HepG2 (cell line): Measurements from ENCODE around the gene UQCR11. TPM values are rescaled to one million over a fixed set of nuclear protein-coding genes. Genes with fewer than 3 reads are reported as not detected.

ENCODE experiments used
- ATAC-seq: fragments of 200-7000 bp; cut with Tn5 transposase; 3 replicates; pipeline ENCODE4 v1.9.1; 2020; ENCODE audit warnings: mild to moderate bottlenecking, moderate library complexity
- BruUV-seq: library from RNA; stranded (reverse); fragments of 400-500 nt; replicated peaks from 2 replicates; lab custom pipeline; 2021; lab: Mats Ljungman, UMichigan
- CTCF ChIA-PET: fragments of 300-600 bp; formaldehyde crosslinking; extraction: SDS; loops from one replicate; lab custom pipeline; 2021; ENCODE audit warnings: low total read pairs, inconsistent platforms, low intra/inter-chr PET ratio; lab: Yijun Ruan, JAX
- POLR2A ChIA-PET: fragments of 350-600 bp; sonication (Branson Sonifier 250); formaldehyde crosslinking; loops from one replicate; lab custom pipeline; 2020; ENCODE audit warnings: antibody characterized with exemption, inconsistent platforms; lab: Yijun Ruan, JAX
- DNase-seq: peaks from one replicate; pipeline ENCODE4 v3.0.0-alpha.2; 2015; ENCODE audit warnings: low spot score
- FAIRE-seq: peaks from 3 replicates; lab custom pipeline; 2011; peaks lifted over from hg19 to GRCh38; lab: Jason Lieb, UNC
- H2AFZ ChIP-seq: one replicate; pipeline ENCODE4 v1.6.1; 2011; ENCODE audit warnings: low read length, inconsistent platforms
- H3K27ac ChIP-seq: fragments of 300-600 bp; 3 replicates; pipeline ENCODE4 v1.8.0; 2011; ENCODE audit warnings: mixed run types, mild to moderate bottlenecking, mixed read lengths, low read length, inconsistent platforms; ENCODE audit not compliant: insufficient read depth; ENCODE audit errors: extremely low read length
- H3K27me3 ChIP-seq, 2 experiments: fragments of 200-600 bp in 1 of 2; 2 replicates in 1 of 2; 3 replicates in 1 of 2; pipeline versions ENCODE4 v1.6.0 to v1.8.0; 2011; ENCODE audit warnings: low read length in 2 of 2, mild to moderate bottlenecking in 2 of 2, moderate library complexity in 2 of 2, inconsistent platforms in 1 of 2; ENCODE audit not compliant: insufficient read depth in 2 of 2, control insufficient read depth in 1 of 2
- H3K36me3 ChIP-seq, 2 experiments: fragments of 200-600 bp in 1 of 2; replicated peaks in 1 of 2; 2 replicates in 1 of 2; 3 replicates in 1 of 2; pipeline versions ENCODE4 v1.5.1 to v1.8.0; 2011; ENCODE audit warnings: low read length in 2 of 2, inconsistent platforms in 1 of 2; ENCODE audit not compliant: insufficient read depth in 2 of 2, control insufficient read depth in 1 of 2
- H3K4me1 ChIP-seq: 2 replicates; pipeline ENCODE4 v1.5.1; 2012; ENCODE audit warnings: low read length, inconsistent platforms; ENCODE audit not compliant: insufficient read depth
- H3K4me2 ChIP-seq: 2 replicates; pipeline ENCODE4 v1.6.0; 2011; ENCODE audit warnings: low read depth, low read length, inconsistent platforms
- H3K4me3 ChIP-seq, 3 experiments: fragments of 200-600 bp in 1 of 3; sonication (generic), shearing (Covaris generic) in 1 of 3; replicated peaks in 1 of 3; 2 replicates each; pipeline ENCODE4 v1.5.1; 2011 to 2016; ENCODE audit warnings: low read length in 3 of 3, inconsistent platforms in 2 of 3, low read depth in 2 of 3, mild to moderate bottlenecking in 2 of 3, control low read depth in 1 of 3, mixed read lengths in 1 of 3; ENCODE audit not compliant: insufficient read depth in 1 of 3
- H3K79me2 ChIP-seq: one replicate; pipeline ENCODE4 v1.6.1; 2011; ENCODE audit warnings: low read length, inconsistent platforms; ENCODE audit not compliant: insufficient read depth
- H3K9ac ChIP-seq: 2 replicates; pipeline ENCODE4 v1.6.0; 2011; ENCODE audit warnings: mild to moderate bottlenecking, low read depth, low read length, inconsistent platforms; ENCODE audit not compliant: insufficient read depth
- H3K9me3 ChIP-seq: 2 replicates; pipeline ENCODE4 v1.5.1; 2012; ENCODE audit warnings: mild to moderate bottlenecking, low read length
- H4K20me1 ChIP-seq: 2 replicates; pipeline ENCODE4 v1.6.0; 2011; ENCODE audit warnings: inconsistent platforms, mild to moderate bottlenecking, low read length, moderate library complexity; ENCODE audit not compliant: insufficient read depth
- FOXA3 ChIP-seq: IDR thresholded peaks from 2 replicates; pipeline ENCODE4 v1.6.1; 2016; ENCODE audit warnings: missing genetic modification reagents, missing compliant biosample characterization
- IRF1 ChIP-seq: sonication (generic); formaldehyde crosslinking; IDR thresholded peaks from 2 replicates; pipeline ENCODE4 v1.4.0; 2020; ENCODE audit warnings: low read depth, mild to moderate bottlenecking, missing genetic modification reagents
- ZNF354B ChIP-seq: sonication (generic); formaldehyde crosslinking; IDR thresholded peaks from 2 replicates; pipeline ENCODE4 v1.8.0; 2022; ENCODE audit warnings: mild to moderate bottlenecking, missing genetic modification reagents
- ZNF879 ChIP-seq: sonication (generic); formaldehyde crosslinking; IDR thresholded peaks from 2 replicates; pipeline ENCODE4 v1.8.1; 2023; ENCODE audit warnings: missing genetic modification reagents
- WGBS: methylation state at CpG from one replicate; pipeline ENCODE4 v1.1.6; 2017; ENCODE audit warnings: low lambda C conversion rate; 5-methylcytosine and 5-hydroxymethylcytosine counted together
- in situ Hi-C: cut with HindIII; loops from 2 replicates; pipeline ENCODE4 v1.10.0; 2017; ENCODE audit warnings: low pct_unique_long_range_greater_than_20kb; ENCODE audit not compliant: extremely low pct_ligation_motif_present
- intact Hi-C: fragments of 100-400 bp; cut with micrococcal nuclease; formaldehyde crosslinking; loops from one replicate; pipeline ENCODE4 v1.10.0; 2022; ENCODE audit not compliant: unreplicated experiment
- polyA plus RNA-seq, 8 experiments: library from polyadenylated mRNA; depleted of rRNA in 3 of 8; stranded (reverse) in 7 of 8; unstranded in 1 of 8; fragments of >200 nt; fragmentation: Illumina TruSeq in 4 of 8; extraction: Trizol in 4 of 8; gene quantifications; 2 replicates each; pipeline versions ENCODE4 v1.2.1 to v1.2.3, GENCODE V29; 2011 to 2016; ENCODE audit warnings: low read depth in 4 of 8, missing spikeins in 1 of 8, mixed read lengths in 1 of 8; ENCODE audit not compliant: insufficient read depth in 1 of 8
- total RNA-seq, 5 experiments: library from RNA; depleted of rRNA; stranded (reverse); fragments of >200 nt; fragmentation: Illumina TruSeq; extraction: Trizol; gene quantifications; 2 replicates each; pipeline ENCODE4 v1.2.3, GENCODE V29; 2016; ENCODE audit warnings: low read depth in 1 of 5
- TF ChIP-seq, protein P1 (sequence below): sonication (generic); formaldehyde crosslinking; IDR thresholded peaks from 2 replicates; pipeline ENCODE4; 2020; ENCODE audit warnings: missing genetic modification reagents, mild to moderate bottlenecking, borderline replicate concordance

The UQCR11 gene
- total and polyA plus RNA-seq, 2 of the 13 experiments (the other 11 are each of a cell fraction or from before 2014, with no cell fraction given): 125 to 214 TPM

GRCh38 chr19:1630811-1631210 lies 25.5 kb upstream of the UQCR11 start (continued):
- TF ChIP-seq, protein P1, sequence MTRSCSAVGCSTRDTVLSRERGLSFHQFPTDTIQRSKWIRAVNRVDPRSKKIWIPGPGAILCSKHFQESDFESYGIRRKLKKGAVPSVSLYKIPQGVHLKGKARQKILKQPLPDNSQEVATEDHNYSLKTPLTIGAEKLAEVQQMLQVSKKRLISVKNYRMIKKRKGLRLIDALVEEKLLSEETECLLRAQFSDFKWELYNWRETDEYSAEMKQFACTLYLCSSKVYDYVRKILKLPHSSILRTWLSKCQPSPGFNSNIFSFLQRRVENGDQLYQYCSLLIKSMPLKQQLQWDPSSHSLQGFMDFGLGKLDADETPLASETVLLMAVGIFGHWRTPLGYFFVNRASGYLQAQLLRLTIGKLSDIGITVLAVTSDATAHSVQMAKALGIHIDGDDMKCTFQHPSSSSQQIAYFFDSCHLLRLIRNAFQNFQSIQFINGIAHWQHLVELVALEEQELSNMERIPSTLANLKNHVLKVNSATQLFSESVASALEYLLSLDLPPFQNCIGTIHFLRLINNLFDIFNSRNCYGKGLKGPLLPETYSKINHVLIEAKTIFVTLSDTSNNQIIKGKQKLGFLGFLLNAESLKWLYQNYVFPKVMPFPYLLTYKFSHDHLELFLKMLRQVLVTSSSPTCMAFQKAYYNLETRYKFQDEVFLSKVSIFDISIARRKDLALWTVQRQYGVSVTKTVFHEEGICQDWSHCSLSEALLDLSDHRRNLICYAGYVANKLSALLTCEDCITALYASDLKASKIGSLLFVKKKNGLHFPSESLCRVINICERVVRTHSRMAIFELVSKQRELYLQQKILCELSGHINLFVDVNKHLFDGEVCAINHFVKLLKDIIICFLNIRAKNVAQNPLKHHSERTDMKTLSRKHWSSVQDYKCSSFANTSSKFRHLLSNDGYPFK: no peak
- no peak for TF ChIP-seq IRF1 (CRISPR knock-in tag)

DNA sequence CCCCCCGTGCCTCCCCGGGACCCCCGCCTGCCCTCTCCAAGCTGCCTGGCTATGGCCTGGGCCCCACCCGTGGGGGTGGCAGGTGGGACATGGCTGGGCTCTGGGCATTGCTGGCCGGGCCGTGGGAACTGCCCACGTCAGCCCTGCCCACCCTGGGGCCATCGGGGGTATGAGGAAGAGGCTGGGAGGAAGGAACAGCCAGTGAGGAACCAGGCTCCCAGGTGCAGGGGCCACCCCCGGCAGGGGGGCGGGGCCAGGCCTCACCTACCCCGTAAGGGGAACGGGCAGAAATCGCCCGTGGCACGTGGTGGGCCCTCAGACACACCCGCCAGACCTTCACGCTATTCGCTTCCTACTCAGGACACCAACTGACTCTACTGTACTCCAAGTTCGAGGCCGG lies 24.8 kb upstream of the UQCR11 start:
- DNase-seq: no peak

More for the DNA sequence above, 24.8 kb upstream of the UQCR11 start:
- H3K4me3 ChIP-seq: no peak overlapping the region
- no TSS peak for BruUV-seq
- H3K27me3 ChIP-seq: no peaks in the 10 kb centered on the region
- POLR2A ChIA-PET: no interaction called here
- H3K79me2 ChIP-seq: no peaks in the 10 kb centered on the region
- intact Hi-C loops (no loop called here), in situ Hi-C loops (no loop called here)
- H4K20me1 ChIP-seq: no peaks in the 10 kb centered on the region
- no peak overlapping the region for H3K4me2 ChIP-seq
- no peaks in the 10 kb centered on the region for H3K9me3 ChIP-seq
- no peak for ATAC-seq
- WGBS: 96% methylated on average over 4 of the region's 20 CpGs
- 0 out of 2 replicates have a peak, but pooled peaks cover 11% of the 10 kb centered on the region for H3K4me1 ChIP-seq
- no peak overlapping the region for H3K9ac ChIP-seq
- TF ChIP-seq ZNF354B (CRISPR knock-in tag) (no peak), ZNF879 (CRISPR knock-in tag) (no peak), FOXA3 (CRISPR knock-in tag) (no peak)
- TF ChIP-seq, all 625 proteins: peak for 0
- Histone ChIP-seq H3K36me3 (peaks cover 7 to 31% of the 10 kb centered on the region in 2 experiments; a peak in 4 of 5 replicates), H3K27ac (no peak overlapping the region), H2AFZ (no peak overlapping the region)
- no peak for FAIRE-seq
- CTCF ChIA-PET: no interaction called here
